Measurements from ENCODE around the gene CYB561A3.

DNA sequence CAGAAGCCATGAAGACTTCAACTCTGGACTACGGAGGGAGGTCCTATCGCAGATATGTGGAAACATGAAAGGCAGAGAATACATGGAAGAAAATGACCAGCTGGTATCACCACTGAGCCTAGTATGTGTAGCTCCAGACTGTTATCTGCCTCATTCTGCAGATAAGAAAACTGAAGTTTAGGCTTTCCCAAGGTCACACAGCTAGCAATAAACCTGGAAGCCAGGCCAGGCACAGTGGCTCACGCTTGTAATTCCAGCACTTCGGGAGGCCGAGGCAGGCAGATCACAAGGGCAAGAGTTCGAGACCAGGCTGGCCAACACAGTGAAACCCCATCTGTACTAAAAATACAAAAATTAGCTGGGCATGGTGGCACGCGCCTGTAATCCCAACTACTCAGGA lies 50.9 kb downstream of the CYB561A3 start:
- no peak for TF ChIP-seq POLR2A (IDR thresholded peaks at IDR 0.05; ENCODE audit: low read length)
- TF ChIP-seq GATA1 (IDR thresholded peaks at IDR 0.05; ENCODE audit: low read depth, low read length) = no peak

Measured in erythroblast (primary cell).